ENCODE measurements around the gene SCN4B. TPM values are rescaled to one million over a fixed set of nuclear protein-coding genes. Genes with fewer than 3 reads are reported as not detected.

The SCN4B gene
- total and polyA plus RNA-seq, 10 of the 15 experiments (the other 5 are each of a cell fraction or from before 2014, with no cell fraction given) = 0.01 to 0.49 (median 0.04) TPM; not detected in 5

DNA sequence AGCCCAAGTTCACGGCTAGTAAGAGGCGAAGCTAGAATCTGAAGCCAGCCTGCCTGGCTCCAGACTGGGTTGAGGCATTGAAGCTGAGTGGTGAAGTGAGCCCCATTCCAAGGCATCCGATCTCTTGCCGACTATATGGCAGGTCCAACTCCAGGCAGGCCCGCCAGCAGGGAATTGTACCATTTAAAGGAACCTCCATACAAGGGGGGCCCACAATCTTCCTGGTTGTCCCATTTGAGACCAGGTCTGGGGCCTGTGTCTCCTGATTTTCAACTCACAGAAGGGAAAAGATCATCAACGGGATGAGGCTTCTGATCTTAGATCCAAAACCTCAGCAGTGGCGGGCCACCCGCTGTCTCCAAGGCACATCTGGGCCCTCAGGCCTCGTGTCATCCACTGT is 19.7 kb upstream of the SCN4B start:
- peaks cover 0 to 3% of the 10 kb centered on the region in 2 experiments; a peak in 2 of 4 replicates for H3K27me3 ChIP-seq (replicated peaks in 1 of 2; ENCODE audit: control insufficient read depth in 2 of 2, insufficient read depth in 2 of 2, low read length in 1 of 2)
- H3K4me1 ChIP-seq (ENCODE audit: control insufficient read depth, insufficient read depth, low read length) = no peaks in the 10 kb centered on the region
- H3K9me3 ChIP-seq (replicated peaks; ENCODE audit: control insufficient read depth, insufficient read depth, low read length) = no peaks in the 10 kb centered on the region
- in situ Hi-C loops (cut with MboI) = no loop called here
- no peak for FAIRE-seq
- TF ChIP-seq NFYA (IDR thresholded peaks at IDR 0.05; ENCODE audit: borderline replicate concordance, low read depth, low read length) = no peak
- TF ChIP-seq CHD4 (IDR thresholded peaks at IDR 0.05) = no peak
- no peak for TF ChIP-seq GATAD2B (conservative IDR thresholded peaks at IDR 0.05; ENCODE audit: low read depth)
- no peak for TF ChIP-seq SRF (IDR thresholded peaks at IDR 0.05; ENCODE audit: low read depth in 2 of 2, low read length in 2 of 2)
- no peak for TF ChIP-seq SMAD5 (IDR thresholded peaks at IDR 0.05; ENCODE audit: low read depth)
- TF ChIP-seq RUNX3 (IDR thresholded peaks at IDR 0.05; ENCODE audit: low read length) = no peak
- TF ChIP-seq BMI1 (IDR thresholded peaks at IDR 0.05; ENCODE audit: borderline replicate concordance) = no peak
- TF ChIP-seq, protein P1, sequence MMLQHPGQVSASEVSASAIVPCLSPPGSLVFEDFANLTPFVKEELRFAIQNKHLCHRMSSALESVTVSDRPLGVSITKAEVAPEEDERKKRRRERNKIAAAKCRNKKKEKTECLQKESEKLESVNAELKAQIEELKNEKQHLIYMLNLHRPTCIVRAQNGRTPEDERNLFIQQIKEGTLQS (IDR thresholded peaks at IDR 0.05; ENCODE audit: borderline replicate concordance, extremely low read depth, low read depth, low read length) = no peak
- TF ChIP-seq SMARCA5 (IDR thresholded peaks at IDR 0.05) = no peak
- TF ChIP-seq ZZZ3 (IDR thresholded peaks at IDR 0.05; ENCODE audit: control insufficient read depth, insufficient read length, low read depth) = no peak
- no peak for TF ChIP-seq HDGF (IDR thresholded peaks at IDR 0.05)
- no peak for TF ChIP-seq MYC (IDR thresholded peaks at IDR 0.05; ENCODE audit: insufficient read depth, insufficient read length, insufficient replicate concordance, low read length, severe bottlenecking)
- no peak for DNase-seq (ENCODE audit: low read depth, low spot score)
- intact Hi-C loops (cut with micrococcal nuclease; ENCODE audit: unreplicated experiment) = no loop called here
- ChIA-PET CTCF (interaction anchor here (0.8 to 4.2 kb wide), 41 partner anchors 9 to 721 kb away, joined by 3 to 85 read pairs (median 5); partner anchors contain the start of gene MPZL2), RAD21 (ENCODE audit: unreplicated experiment) (interaction anchor here (0.7 to 3.8 kb wide), 12 partner anchors 19 to 368 kb away, joined by 3 to 52 read pairs (median 4); partner anchors contain the start of gene SCN4B), POLR2A (interaction anchor here (0.7 kb wide), 1 partner anchor 54 kb away, joined by 4 read pairs; no protein-coding TSS in a partner anchor), SMC1A (ENCODE audit: uncharacterized antibody, unreplicated experiment) (interaction anchor here (0.9 to 4.3 kb wide), 7 partner anchors 9 to 136 kb away, joined by 3 to 49 read pairs (median 4); no protein-coding TSS in a partner anchor)
- no peaks in the 10 kb centered on the region for H3K36me3 ChIP-seq (ENCODE audit: control insufficient read depth in 2 of 2, insufficient read depth in 2 of 2, low read length in 1 of 2)
- 29% methylated on average over 9 of the region's 9 CpGs for WGBS (ENCODE audit: insufficient coverage, insufficient replicate concordance, low lambda C conversion rate, missing lambda C conversion rate)
- no peak overlapping the region for H3K9ac ChIP-seq (ENCODE audit: control insufficient read depth, insufficient read depth, low read length)
- no TSS peak for BruUV-seq (replicated peaks)
- H3K4me3 ChIP-seq = no peak overlapping the region
- H2AFZ ChIP-seq (ENCODE audit: control insufficient read depth, low read depth, low read length) = no peak overlapping the region
- no peaks in the 10 kb centered on the region for H4K20me1 ChIP-seq (ENCODE audit: control insufficient read depth, insufficient read depth)
- no peak overlapping the region for H3K27ac ChIP-seq (ENCODE audit: control insufficient read depth, insufficient read depth)
- no peaks in the 10 kb centered on the region for H3K79me2 ChIP-seq (ENCODE audit: control insufficient read depth, insufficient read depth, low read length)
- no peak overlapping the region for H3K4me2 ChIP-seq (ENCODE audit: control insufficient read depth, insufficient read depth)
- ATAC-seq = no peak

Measured in GM12878 (cell line).